Body of pancreas (tissue), 4 donors: ENCODE data around the gene SPDYE1. TPM values are rescaled to one million over a fixed set of nuclear protein-coding genes. Genes with fewer than 3 reads are reported as not detected.
"Not testable (repeated sequence)": the region's sequence is repeated elsewhere in the genome, so short reads cannot be mapped to it uniquely, and the experiment has no call there.

Source experiments
- ATAC-seq: fragments of 150-250 bp; one replicate; pipeline ENCODE4 v1.9.1; 2016
- DNase-seq, 4 donors: peaks; one replicate each; pipeline ENCODE4 v3.0.0-alpha.2; 2019
- H3K27ac ChIP-seq, 4 donors: fragments of 200-600 bp; sonication (generic); 1 replicate in 3 of 4; 2 replicates in 1 of 4; pipeline versions ENCODE4 v1.5.1 to v1.6.1; 2016 to 2019; ENCODE audit warnings: mild to moderate bottlenecking in 1 of 4, mixed read lengths in 1 of 4, moderate library complexity in 1 of 4
- H3K27me3 ChIP-seq, 2 donors: fragments of 200-600 bp; sonication (generic); one replicate each; pipeline ENCODE4 v1.6.0; 2016; ENCODE audit warnings: mild to moderate bottlenecking in 1 of 2
- H3K36me3 ChIP-seq, 2 donors: fragments of 200-600 bp; sonication (generic); replicated peaks in 1 of 2; 2 replicates each; pipeline ENCODE4 v1.5.1; 2016; ENCODE audit warnings: low read depth in 2 of 2; ENCODE audit not compliant: insufficient read depth in 1 of 2
- H3K4me1 ChIP-seq: fragments of 200-600 bp; sonication (generic); one replicate; pipeline ENCODE4 v1.6.0; 2016
- H3K4me3 ChIP-seq, 2 donors: fragments of 200-600 bp; sonication (generic); 1 replicate in 1 of 2; 2 replicates in 1 of 2; pipeline ENCODE4 v1.5.1; 2016 to 2019
- H3K9me3 ChIP-seq, 3 donors: fragments of 200-600 bp; sonication (generic); 1 replicate in 2 of 3; 2 replicates in 1 of 3; pipeline ENCODE4 v1.5.1; 2016
- CTCF ChIP-seq, 7 experiments: fragments of 450-650 bp in 4 of 7; fragments of 200-600 bp in 3 of 7; sonication (generic) in 3 of 7; IDR thresholded peaks; one replicate each; pipeline ENCODE4 v1.5.1; 2016 to 2019; ENCODE audit warnings: antibody characterized with exemption in 7 of 7
- POLR2A ChIP-seq, 3 donors: fragments of 450-650 bp; IDR thresholded peaks; one replicate each; pipeline ENCODE4 v1.6.1; 2016; ENCODE audit warnings: antibody characterized with exemption in 3 of 3, mild to moderate bottlenecking in 2 of 3
- WGBS, 2 donors: methylation state at CpG; one replicate each; pipeline ENCODE4 v1.1.5; 2017; 5-methylcytosine and 5-hydroxymethylcytosine counted together
- intact Hi-C: fragments of 100-400 bp; cut with DNase I; formaldehyde crosslinking; loops from one replicate; pipeline ENCODE4 v1.15.1; 2023
- total RNA-seq, 2 donors: library from RNA; depleted of rRNA; stranded (reverse); fragments of >200 nt; gene quantifications; one replicate each; pipeline ENCODE4 v1.1.0, GENCODE V29; 2016

SPDYE1 gene
- total RNA-seq, 2 donors from 2014 or later = not detected

- 81 to 92% methylated on average over 2 to 10 of the region's 18 CpGs for WGBS, 2 donors
- ATAC-seq, H3K9me3 ChIP-seq, H3K36me3 ChIP-seq, intact Hi-C loops, H3K4me1 ChIP-seq, H3K27ac ChIP-seq, H3K27me3 ChIP-seq, DNase-seq, H3K4me3 ChIP-seq: not testable (repeated sequence)
These were observed 36.5 kb downstream of the SPDYE1 start for GRCh38 chr7:44033971-44034844.

DNA sequence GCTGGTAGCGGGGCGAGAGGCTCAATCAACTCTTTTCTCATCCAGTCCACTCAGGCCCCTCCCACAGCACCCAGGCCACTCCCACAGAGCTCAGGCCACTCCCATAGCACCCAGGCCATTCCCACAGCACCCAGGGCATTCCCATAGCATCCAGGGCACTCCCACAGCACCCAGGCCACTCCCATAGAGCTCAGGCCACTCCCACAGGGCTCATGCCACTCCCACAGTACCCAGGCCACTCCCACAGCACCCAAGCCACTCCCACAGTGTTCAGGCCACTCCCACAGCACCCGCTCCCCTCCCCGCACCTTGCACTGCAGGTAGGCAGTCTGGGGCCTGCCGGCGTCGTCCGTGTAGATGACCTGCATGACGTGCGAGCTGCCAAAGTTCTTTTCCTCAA lies 38.7 kb downstream of the SPDYE1 start:
- intact Hi-C loops = not testable (repeated sequence)

GRCh38 chr7:44037951-44038350 lies 40.3 kb downstream of the SPDYE1 start:
- H3K36me3 ChIP-seq, ATAC-seq, H3K27ac ChIP-seq, H3K4me3 ChIP-seq, H3K9me3 ChIP-seq, H3K27me3 ChIP-seq, DNase-seq, intact Hi-C loops, H3K4me1 ChIP-seq: not testable (repeated sequence)
- WGBS, 2 donors = 44 to 61% methylated on average over 2 of the region's 2 CpGs

More for the DNA sequence above, 38.7 kb downstream of the SPDYE1 start:
- WGBS, 2 donors = 67% methylated on average over 8 of the region's 10 CpGs; no CpG with 5 or more reads in 1 of the 2 donors
- not testable (repeated sequence) for DNase-seq, H3K4me3 ChIP-seq, H3K9me3 ChIP-seq, H3K27me3 ChIP-seq, H3K27ac ChIP-seq, H3K4me1 ChIP-seq, H3K36me3 ChIP-seq
- peak; percentile 4 for ATAC-seq

- intact Hi-C loops, H3K27me3 ChIP-seq, DNase-seq, H3K36me3 ChIP-seq, H3K27ac ChIP-seq, H3K9me3 ChIP-seq, H3K4me3 ChIP-seq, H3K4me1 ChIP-seq, ATAC-seq: not testable (repeated sequence)
- 24% methylated on average over 6 of the region's 12 CpGs; no CpG with 5 or more reads in 1 of the 2 donors for WGBS, 2 donors
These were observed 40.9 kb downstream of the SPDYE1 start for GRCh38 chr7:44038553-44038952.

DNA sequence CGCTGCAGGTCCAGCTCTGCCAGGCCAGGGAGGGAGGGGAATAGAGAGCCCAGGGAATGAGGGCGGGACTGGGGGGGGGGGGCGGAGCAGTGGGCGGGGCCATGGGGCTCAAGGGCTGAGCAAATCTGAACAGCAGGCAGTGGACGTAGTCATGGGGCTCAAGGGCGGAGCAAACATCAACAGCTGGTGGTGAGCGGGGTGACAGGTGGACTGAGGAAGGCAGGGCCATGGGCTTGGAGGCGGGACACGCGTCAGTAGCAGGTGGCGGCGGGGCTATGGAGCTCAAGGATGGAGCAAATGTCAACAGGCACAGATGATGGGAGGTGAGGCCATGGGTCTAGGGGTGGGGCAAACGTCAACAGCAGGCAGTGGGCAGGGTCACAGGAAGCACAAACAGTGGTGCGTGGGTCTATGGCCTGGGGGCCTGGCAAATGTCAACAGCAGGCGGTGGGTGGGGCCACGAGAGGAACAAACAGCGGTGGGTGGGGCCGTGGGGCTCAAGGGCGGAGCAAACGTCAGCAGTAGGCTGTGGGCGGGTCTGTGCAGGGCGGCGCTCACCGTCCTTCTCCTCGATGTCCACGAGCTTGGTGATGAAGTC lies 41.4 kb downstream of the SPDYE1 start:
- H3K9me3 ChIP-seq, intact Hi-C loops, H3K27me3 ChIP-seq, H3K36me3 ChIP-seq, H3K4me3 ChIP-seq: not testable (repeated sequence)
- WGBS, 2 donors = 0% methylated on average over 4 to 13 of the region's 26 CpGs
- ATAC-seq (peak; percentile 92), DNase-seq (peak; percentile 98 to 100 (median 99))
- H3K27ac ChIP-seq = peak overlapping the region; percentile 38 to 82 (median 52)
- peaks cover 14% of the 10 kb centered on the region for H3K4me1 ChIP-seq

DNA sequence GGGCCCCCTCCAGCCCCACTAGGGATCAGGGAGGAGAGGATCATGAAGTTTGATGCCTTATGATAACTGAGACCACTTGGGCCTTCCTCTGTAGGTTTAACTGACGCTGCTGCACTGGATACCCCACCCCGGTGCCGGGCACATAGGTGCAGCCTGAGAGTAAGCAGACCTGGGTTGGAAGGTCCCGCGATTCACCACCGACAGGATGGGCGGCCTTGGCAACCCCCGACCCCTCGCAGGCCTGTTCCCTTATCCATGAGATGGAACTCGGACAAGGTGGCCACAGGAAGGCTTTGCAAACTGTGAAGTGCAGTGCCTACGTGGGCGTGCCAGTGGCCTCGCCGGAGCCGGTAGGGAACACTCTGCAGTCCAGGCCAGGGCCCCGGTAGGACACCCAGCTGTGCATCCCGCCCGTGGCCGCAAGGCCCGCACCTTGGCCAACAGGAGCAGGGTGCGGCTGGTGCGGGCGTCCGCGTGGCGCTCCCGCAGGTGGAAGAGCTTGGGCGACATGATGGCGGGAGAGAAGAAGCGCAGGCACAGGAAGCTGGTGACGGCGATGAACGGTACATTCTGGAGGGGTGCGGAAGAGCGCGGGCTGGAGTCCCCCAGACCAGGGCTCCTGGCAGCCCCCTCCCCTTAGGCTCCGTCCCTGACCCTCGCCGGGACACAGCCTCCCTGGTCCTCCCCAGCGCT lies 42.2 kb downstream of the SPDYE1 start:
- ATAC-seq, H3K4me3 ChIP-seq, DNase-seq, H3K9me3 ChIP-seq, intact Hi-C loops, H3K36me3 ChIP-seq, H3K27me3 ChIP-seq: not testable (repeated sequence)
- 30% methylated on average over 8 of the region's 40 CpGs; no CpG with 5 or more reads in 1 of the 2 donors for WGBS, 2 donors
- Histone ChIP-seq H3K27ac (peak overlapping the region in 3 of 4 donors; percentile 64 to 68 (median 66)), H3K4me1 (peaks cover 17% of the 10 kb centered on the region)

DNA sequence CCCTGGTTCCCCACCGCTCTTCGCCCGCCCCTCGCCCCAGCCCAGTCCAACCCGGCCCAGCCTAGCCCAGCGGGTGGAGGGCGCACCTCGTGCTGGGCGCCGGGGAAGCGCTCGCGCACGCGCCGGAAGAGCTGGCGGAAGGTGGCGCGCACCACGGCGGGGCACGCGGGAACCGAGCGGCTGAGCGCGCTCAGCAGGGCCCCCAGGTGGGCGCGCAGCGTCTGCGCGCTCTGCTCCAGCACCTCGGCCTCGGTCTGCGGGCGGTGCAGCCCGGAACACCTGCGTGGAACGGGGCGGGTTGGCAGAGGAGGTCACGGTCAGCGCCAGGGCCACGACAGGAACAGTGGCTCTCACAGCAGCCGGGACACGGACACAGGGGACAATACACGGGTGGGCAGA lies 42.8 kb downstream of the SPDYE1 start:
- H3K9me3 ChIP-seq, intact Hi-C loops, H3K36me3 ChIP-seq, H3K4me3 ChIP-seq, H3K27me3 ChIP-seq: not testable (repeated sequence)
- DNase-seq (peak; percentile 43 to 58 (median 48)), ATAC-seq (peak; percentile 4)
- TF ChIP-seq CTCF (IDR thresholded peaks at IDR 0.05) (peak in 3 of 7 experiments; percentile 10 to 32 (median 16)), POLR2A (IDR thresholded peaks at IDR 0.05) (peak in 1 of 3 donors; percentile 23)
- Histone ChIP-seq H3K27ac (peak overlapping the region in 3 of 4 donors; percentile 64 to 68 (median 66)), H3K4me1 (peaks cover 22% of the 10 kb centered on the region)
- 1% methylated on average over 43 of the region's 46 CpGs; no CpG with 5 or more reads in 1 of the 2 donors for WGBS, 2 donors
